Fibroblast of lung (primary cell): Measurements from ENCODE around the gene ENC1. TPM values are rescaled to one million over a fixed set of nuclear protein-coding genes. Genes with fewer than 3 reads are reported as not detected.

Experiments
- DNase-seq, 2 donors: peaks; one replicate each; pipeline versions ENCODE4 v3.0.0 to v3.0.0-alpha.2; 2010; ENCODE audit warnings: low read depth in 2 of 2
- H2AFZ ChIP-seq: 2 replicates; pipeline ENCODE4 v1.5.1; 2012; ENCODE audit warnings: low read length, control low read depth, inconsistent platforms
- H3K27ac ChIP-seq: 2 replicates; pipeline ENCODE4 v1.5.1; 2011; ENCODE audit warnings: low read length, control low read depth; ENCODE audit not compliant: insufficient read depth
- H3K27me3 ChIP-seq: 2 replicates; pipeline ENCODE4 v1.5.1; 2011; ENCODE audit warnings: mild to moderate bottlenecking, low read length; ENCODE audit not compliant: control insufficient read depth, insufficient read depth
- H3K36me3 ChIP-seq: 2 replicates; pipeline ENCODE4 v1.5.1; 2011; ENCODE audit warnings: low read length; ENCODE audit not compliant: control insufficient read depth, insufficient read depth
- H3K4me1 ChIP-seq: 2 replicates; pipeline ENCODE4 v1.5.1; 2011; ENCODE audit warnings: low read length; ENCODE audit not compliant: control insufficient read depth, insufficient read depth; ENCODE audit errors: extremely low read depth
- H3K4me2 ChIP-seq: 2 replicates; pipeline ENCODE4 v1.5.1; 2011; ENCODE audit warnings: low read length, control low read depth; ENCODE audit not compliant: insufficient read depth; ENCODE audit errors: extremely low read depth
- H3K4me3 ChIP-seq, 4 experiments: fragments of 200-600 bp in 1 of 4; sonication (generic) in 1 of 4; replicated peaks in 1 of 4; 2 replicates each; pipeline ENCODE4 v1.5.1; 2011 to 2016; ENCODE audit warnings: low read length in 4 of 4, low read depth in 3 of 4, mild to moderate bottlenecking in 3 of 4, control low read depth in 2 of 4, inconsistent platforms in 1 of 4, mixed read lengths in 1 of 4; ENCODE audit not compliant: insufficient read depth in 1 of 4; ENCODE audit errors: control extremely low read depth in 1 of 4
- H3K79me2 ChIP-seq: 2 replicates; pipeline ENCODE4 v1.5.1; 2012; ENCODE audit warnings: mild to moderate bottlenecking, low read length, inconsistent platforms; ENCODE audit not compliant: control insufficient read depth, insufficient read depth
- H3K9ac ChIP-seq: 2 replicates; pipeline ENCODE4 v1.5.1; 2011; ENCODE audit warnings: mild to moderate bottlenecking, low read length, control low read depth; ENCODE audit not compliant: insufficient read depth
- H3K9me3 ChIP-seq: 2 replicates; pipeline ENCODE4 v1.5.1; 2012; ENCODE audit warnings: low read depth, low read length; ENCODE audit not compliant: control insufficient read depth, insufficient read depth
- H4K20me1 ChIP-seq: 2 replicates; pipeline ENCODE4 v1.5.1; 2011; ENCODE audit warnings: low read length; ENCODE audit not compliant: control insufficient read depth, insufficient read depth; ENCODE audit errors: extremely low read depth
- EZH2 ChIP-seq: IDR thresholded peaks from 2 replicates; pipeline ENCODE4 v1.5.1; 2012; ENCODE audit warnings: low read length, control low read depth, mild to moderate bottlenecking; ENCODE audit errors: missing control alignments
- polyA plus RNA-seq, 2 donors: library from polyadenylated mRNA; depleted of rRNA in 1 of 2; stranded (reverse) in 1 of 2; unstranded in 1 of 2; fragments of >200 nt; gene quantifications; 2 replicates each; pipeline ENCODE4 v1.2.1, GENCODE V29; 2011 to 2012; ENCODE audit warnings: missing spikeins in 1 of 2
- total RNA-seq: library from RNA; depleted of rRNA; stranded (reverse); fragments of >200 nt; gene quantifications from 2 replicates; pipeline ENCODE4 v1.2.1, GENCODE V29; 2014
- TF ChIP-seq, protein P1 (sequence below), 2 donors: IDR thresholded peaks in 1 of 2; conservative IDR thresholded peaks in 1 of 2; 1 replicate in 1 of 2; 2 replicates in 1 of 2; pipeline ENCODE4 v1.5.1; 2011 to 2012; ENCODE audit warnings: low read length in 2 of 2, control low read depth in 1 of 2, inconsistent platforms in 1 of 2, low read depth in 1 of 2, mild to moderate bottlenecking in 1 of 2

The ENC1 gene
- total and polyA plus RNA-seq, 2 donors (not counting 1 experiment from before 2014, with no cell fraction given): 3.5 to 15.4 TPM

DNA sequence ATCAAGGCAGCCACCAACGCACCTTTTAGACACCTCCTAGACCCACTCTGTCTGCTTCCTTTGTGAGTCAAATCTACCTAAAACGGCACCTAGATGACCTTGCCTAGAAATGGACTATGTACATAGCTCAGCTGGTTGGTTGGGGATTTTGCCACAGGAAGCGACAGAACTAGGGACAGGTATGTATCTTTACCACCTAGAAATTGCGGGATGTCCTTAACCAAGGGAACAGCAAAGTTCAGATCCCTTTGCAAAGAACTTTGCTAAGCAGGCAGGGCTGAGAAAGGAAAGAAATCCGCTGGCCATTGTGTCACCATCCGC lies 2.0 kb upstream of the ENC1 start:
- no peak overlapping the region for H2AFZ ChIP-seq
- H3K9ac ChIP-seq: no peak overlapping the region
- no peak overlapping the region for H3K4me3 ChIP-seq

DNA sequence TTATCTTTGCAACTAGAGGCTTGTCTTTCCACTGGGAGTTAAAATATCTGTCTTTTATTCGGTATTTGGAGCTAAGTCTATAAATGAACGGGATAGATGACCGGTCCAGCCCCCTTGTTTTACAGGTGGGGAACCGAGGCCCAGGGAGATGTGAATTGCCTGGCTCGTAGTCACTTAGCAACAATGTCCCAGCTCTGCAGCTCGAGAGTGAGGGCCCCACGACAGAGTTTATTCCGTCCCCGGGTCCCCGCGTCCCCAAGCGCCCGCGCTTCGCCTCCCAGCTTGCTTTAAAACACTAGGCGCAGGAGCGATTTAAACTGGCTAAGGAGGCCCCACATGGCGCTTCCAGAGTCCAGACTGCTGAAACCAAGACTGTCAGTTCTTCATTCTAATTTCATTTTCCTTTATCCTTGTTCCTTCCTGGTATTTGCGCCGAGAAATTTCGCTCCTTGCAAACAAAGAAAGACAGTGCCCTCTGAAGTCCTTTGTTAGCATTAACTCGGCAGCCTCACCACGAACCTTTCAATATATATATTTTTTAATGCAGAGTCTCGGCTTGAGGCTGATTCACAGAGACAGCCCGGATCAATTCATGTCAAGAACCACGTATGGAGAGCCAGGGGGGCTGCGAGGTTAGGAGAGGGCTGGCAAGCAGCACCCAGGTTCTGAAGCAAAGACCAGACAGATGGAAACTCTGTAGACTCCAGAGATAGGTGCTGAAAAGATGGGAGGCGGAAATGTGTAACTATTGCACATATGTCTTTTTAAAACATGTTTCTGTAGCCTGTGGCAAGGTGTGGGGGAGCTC lies 1.4 kb upstream of the ENC1 start:
- Histone ChIP-seq H3K9ac (no peak overlapping the region), H3K4me3 (peak overlapping the region; percentile 68 to 93 (median 86)), H3K9me3 (no peaks in the 10 kb centered on the region), H3K4me1 (peaks cover 18% of the 10 kb centered on the region), H3K4me2 (peak overlapping the region; percentile 99), H2AFZ (peak overlapping the region; percentile 46), H4K20me1 (no peaks in the 10 kb centered on the region), H3K27me3 (no peaks in the 10 kb centered on the region), H3K79me2 (peaks cover 31% of the 10 kb centered on the region), H3K36me3 (no peaks in the 10 kb centered on the region), H3K27ac (peak overlapping the region; percentile 92)
- peak; percentile 82 to 88 for DNase-seq
- TF ChIP-seq, protein P1, sequence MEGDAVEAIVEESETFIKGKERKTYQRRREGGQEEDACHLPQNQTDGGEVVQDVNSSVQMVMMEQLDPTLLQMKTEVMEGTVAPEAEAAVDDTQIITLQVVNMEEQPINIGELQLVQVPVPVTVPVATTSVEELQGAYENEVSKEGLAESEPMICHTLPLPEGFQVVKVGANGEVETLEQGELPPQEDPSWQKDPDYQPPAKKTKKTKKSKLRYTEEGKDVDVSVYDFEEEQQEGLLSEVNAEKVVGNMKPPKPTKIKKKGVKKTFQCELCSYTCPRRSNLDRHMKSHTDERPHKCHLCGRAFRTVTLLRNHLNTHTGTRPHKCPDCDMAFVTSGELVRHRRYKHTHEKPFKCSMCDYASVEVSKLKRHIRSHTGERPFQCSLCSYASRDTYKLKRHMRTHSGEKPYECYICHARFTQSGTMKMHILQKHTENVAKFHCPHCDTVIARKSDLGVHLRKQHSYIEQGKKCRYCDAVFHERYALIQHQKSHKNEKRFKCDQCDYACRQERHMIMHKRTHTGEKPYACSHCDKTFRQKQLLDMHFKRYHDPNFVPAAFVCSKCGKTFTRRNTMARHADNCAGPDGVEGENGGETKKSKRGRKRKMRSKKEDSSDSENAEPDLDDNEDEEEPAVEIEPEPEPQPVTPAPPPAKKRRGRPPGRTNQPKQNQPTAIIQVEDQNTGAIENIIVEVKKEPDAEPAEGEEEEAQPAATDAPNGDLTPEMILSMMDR (conservative IDR thresholded peaks at IDR 0.05 in 1 of 2, IDR thresholded peaks at IDR 0.05 in 1 of 2; ENCODE audit: low read depth in 1 of 2, low read length in 2 of 2): peak; percentile 71
- TF ChIP-seq EZH2: no peak

More for the DNA sequence above, 2.0 kb upstream of the ENC1 start:
- peaks cover 26% of the 10 kb centered on the region for H3K79me2 ChIP-seq
- no peaks in the 10 kb centered on the region for H4K20me1 ChIP-seq
- H3K27ac ChIP-seq: peak overlapping the region; percentile 42
- H3K9me3 ChIP-seq: no peaks in the 10 kb centered on the region
- H3K4me1 ChIP-seq: peaks cover 16% of the 10 kb centered on the region
- TF ChIP-seq, protein P1 (conservative IDR thresholded peaks at IDR 0.05 in 1 of 2, IDR thresholded peaks at IDR 0.05 in 1 of 2; ENCODE audit: low read depth in 1 of 2, low read length in 2 of 2): no peak
- no peak for TF ChIP-seq EZH2
- no peak for DNase-seq
- H3K4me2 ChIP-seq: peak overlapping the region; percentile 67
- H3K36me3 ChIP-seq: no peaks in the 10 kb centered on the region
- no peaks in the 10 kb centered on the region for H3K27me3 ChIP-seq

DNA sequence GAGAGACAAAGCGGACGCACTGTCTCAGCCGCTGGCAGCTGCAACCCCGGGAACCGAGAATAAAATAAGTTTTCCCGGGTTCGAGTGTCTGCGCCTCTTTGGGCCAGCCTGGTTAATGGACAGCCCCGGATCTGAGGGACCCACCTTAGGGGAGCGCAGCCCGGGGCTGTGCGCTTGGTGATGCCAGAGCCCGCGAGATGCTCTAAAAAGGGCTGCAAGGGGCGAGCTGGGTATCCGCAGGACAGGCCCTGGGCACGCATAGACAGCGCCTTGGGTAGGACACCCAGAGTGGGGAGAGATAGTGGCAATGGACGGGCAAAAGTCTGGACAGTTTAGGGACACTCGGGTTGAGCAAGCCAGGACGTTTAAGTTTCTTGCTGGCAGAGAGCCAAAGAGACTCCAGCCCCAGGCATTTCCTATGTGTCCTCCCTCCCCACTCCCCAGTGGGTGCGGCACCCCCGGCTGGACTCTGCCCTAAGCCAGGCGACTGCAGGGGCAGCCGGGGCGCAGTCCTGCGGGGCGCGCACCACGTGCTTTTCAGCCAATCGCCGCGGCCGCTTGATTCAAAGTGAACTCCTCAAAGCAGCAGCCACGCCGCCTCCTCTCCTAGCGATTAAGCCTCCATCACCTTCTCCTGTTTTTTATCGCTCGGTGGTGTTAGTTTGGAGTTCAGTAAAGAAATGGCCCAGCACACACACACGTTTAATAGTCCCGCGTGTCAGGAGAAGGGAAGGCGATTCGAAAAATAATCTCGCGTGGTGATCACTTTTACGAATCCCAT lies 616 bp upstream of the ENC1 start:
- H3K79me2 ChIP-seq: peaks cover 39% of the 10 kb centered on the region
- peak overlapping the region; percentile 27 for H2AFZ ChIP-seq
- no peaks in the 10 kb centered on the region for H3K36me3 ChIP-seq
- peak overlapping the region; percentile 91 for H3K9ac ChIP-seq
- TF ChIP-seq, protein P1 (conservative IDR thresholded peaks at IDR 0.05 in 1 of 2, IDR thresholded peaks at IDR 0.05 in 1 of 2; ENCODE audit: low read depth in 1 of 2, low read length in 2 of 2): no peak
- TF ChIP-seq EZH2: no peak
- peak overlapping the region; percentile 99 for H3K4me2 ChIP-seq
- H3K27me3 ChIP-seq: no peaks in the 10 kb centered on the region
- H3K4me3 ChIP-seq: peak overlapping the region; percentile 68 to 93 (median 86)
- no peaks in the 10 kb centered on the region for H3K9me3 ChIP-seq
- H3K4me1 ChIP-seq: peaks cover 18% of the 10 kb centered on the region
- peak; percentile 78 to 86 for DNase-seq
- H4K20me1 ChIP-seq: no peaks in the 10 kb centered on the region
- H3K27ac ChIP-seq: peak overlapping the region; percentile 92
